Germinal center (tissue), 1 donor: ENCODE results near the gene OLFML2A.
"Not testable (repeated sequence)": the region's sequence is repeated elsewhere in the genome, so short reads cannot be mapped to it uniquely, and the experiment has no call there.

Experiments used
- DNase-seq: peaks from one replicate; pipeline ENCODE4 v3.0.0; 2012; ENCODE audit warnings: mixed read lengths, low spot score

The OLFML2A gene

GRCh38 chr9:124761196-124761595, 15.7 kb upstream of the OLFML2A start:
- DNase-seq = no peak

DNA sequence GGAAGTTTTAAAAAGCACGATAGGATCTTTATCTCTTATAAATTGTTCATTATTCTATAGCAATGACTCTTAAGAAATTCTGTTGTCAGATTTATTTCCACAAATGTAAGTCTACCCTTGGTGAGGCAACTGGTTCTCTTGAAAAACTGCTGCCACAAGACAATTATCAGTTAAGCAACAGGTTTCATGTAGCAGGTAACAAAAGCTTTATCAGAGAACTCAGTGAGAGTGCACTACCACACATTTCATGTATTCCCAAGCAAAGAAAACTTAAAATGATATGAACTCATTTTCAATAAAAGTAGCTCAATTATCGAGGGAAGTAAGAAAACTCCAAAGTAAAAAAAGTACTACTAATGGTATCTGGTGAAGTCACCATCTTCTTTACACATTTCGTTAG, 15.2 kb upstream of the OLFML2A start:
- no peak for DNase-seq

DNA sequence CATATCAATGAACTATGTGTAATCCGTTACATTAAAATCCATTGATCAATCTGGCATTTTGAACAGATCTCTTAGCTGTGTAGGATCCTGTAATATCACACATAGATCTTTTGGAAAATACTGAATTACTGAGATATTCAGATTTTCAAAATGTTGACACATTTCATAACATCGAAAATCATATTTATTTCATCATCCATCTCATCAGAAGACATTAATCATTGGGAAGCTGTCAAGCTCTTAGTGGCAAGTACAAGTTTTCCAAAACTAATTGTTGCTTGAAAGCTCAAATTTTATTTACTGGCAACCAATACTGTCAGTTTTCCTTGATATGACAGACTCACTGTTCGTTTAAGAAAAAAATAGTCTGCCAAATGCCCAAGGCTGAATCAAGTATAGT, 14.3 kb upstream of the OLFML2A start:
- DNase-seq = no peak

- DNase-seq = peak; percentile 59
These were observed 12.0 kb upstream of the OLFML2A start for GRCh38 chr9:124764774-124765438.

DNA sequence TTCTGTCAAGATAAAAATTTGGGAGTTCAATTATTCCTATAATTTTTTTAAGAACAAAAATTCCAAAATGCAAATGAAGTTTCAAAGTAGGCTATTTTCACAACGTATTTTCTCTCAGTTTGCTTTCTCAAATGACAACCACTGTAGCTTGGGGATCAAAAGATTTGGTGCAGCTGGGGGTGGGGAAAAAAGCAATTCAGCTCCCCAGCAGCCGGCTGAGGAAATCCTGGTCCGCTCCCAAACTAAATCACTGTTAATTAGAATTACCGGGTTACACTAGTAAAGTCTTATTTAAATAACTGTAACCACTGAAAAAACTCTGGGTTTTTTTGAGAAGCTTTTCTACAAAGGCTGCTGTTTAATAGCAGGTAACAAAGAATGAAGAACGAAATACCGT, 11.5 kb upstream of the OLFML2A start:
- DNase-seq = no peak

DNA sequence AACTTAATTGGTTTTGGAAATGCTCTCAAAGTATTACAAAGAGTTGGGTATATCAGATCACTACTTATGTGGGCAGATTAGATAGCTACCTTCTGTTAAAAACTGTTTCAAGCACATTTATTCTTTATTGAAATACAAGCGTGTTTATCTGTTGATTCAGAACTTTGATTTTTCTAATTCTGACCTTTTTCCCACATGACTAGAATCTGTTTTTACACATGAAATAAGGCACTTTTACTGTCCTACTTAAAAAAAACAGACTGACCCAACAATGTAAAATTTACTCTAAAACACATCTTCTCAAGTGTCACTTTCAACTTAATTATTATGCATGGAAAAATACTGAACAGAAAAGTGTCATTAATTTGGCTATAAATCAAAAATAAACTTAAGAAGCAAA, 10.6 kb upstream of the OLFML2A start:
- DNase-seq = no peak

DNA sequence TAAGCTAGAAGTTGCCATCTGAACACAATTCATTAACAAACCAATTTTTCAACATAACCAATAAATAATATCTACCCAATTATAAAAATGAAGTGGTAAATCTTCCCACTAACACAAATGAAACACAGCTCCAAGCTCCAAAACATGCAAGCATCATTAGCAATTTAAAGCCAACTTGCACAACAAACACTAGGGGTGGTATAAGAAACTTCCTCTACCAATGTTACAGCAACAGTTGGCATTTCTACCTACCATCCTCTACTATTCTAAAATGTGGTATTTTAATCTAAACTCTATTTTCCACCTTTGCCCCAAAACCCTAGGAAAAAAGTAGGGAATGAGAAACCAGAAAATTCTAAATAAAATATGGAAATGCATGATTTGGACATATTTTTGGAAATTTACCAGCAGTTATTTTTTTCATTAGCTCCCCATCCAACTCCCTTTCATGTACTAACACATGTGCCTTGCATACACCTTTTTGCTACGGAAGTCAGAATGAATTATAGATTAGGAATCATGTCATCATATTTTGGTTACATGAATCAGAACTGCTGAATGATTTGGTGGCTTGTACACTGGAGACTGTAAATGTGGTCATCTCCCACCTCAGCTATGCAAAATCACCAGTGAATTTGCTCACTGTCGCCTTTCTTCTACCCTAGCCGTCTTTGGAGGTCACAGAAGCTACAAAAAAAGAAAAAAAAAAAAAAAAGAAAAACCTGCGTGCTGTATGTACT, 9.9 kb upstream of the OLFML2A start:
- DNase-seq = no peak

GRCh38 chr9:124767821-124768220, 9.1 kb upstream of the OLFML2A start:
- no peak for DNase-seq

- no peak for DNase-seq
These were observed 8.6 kb upstream of the OLFML2A start for GRCh38 chr9:124768334-124768733.

- DNase-seq = no peak
These were observed 8.0 kb upstream of the OLFML2A start for GRCh38 chr9:124768750-124769548.

- peak; percentile 47 for DNase-seq
These were observed 7.2 kb upstream of the OLFML2A start for GRCh38 chr9:124769549-124770358.

GRCh38 chr9:124770359-124771020, 6.4 kb upstream of the OLFML2A start:
- peak; percentile 36 for DNase-seq

GRCh38 chr9:124771021-124771866, 5.7 kb upstream of the OLFML2A start, which contains the start of gene NR6A1:
TSS of gene NR6A1 (minus strand) at chr9:124771311.
- peak; percentile 98 for DNase-seq

DNA sequence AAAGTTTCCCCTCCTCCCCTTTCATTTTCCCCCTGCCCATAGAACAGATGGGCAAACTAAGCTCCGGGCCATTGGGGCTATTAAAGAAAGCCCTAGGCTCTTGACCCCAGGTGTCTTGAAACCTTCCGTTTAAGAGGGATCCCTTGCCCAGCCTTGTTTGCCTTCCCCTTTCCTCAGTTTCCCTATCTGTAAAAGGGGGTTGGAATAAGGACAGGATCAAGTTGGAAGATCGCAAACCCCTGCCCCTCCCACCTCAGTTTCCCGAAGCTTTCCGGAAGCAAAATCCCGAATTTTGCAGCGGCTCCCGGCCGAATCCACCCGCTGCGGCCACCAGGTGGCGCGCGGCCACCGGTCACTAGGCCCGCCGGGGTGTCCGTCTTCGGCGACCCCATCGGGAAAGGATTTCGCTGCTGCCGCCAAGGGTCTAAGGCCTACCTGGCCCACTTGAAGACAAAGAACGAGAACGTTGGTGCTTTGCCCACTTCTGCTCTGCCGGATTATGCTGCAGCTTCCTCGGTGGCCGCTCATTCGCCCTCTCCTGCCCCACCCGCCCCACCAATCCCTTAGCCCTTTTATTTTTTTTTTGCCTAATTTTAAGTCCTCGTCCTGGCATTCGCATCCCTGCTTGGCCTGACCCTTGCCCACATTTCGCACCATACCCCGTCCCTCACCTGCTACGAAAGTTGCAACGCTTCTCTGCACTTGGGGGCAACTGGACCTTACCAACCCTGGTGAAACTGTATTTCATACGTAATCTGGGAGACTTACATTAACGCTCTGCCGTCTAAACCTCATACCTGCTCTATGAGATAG, 4.9 kb upstream of the OLFML2A start:
- DNase-seq = peak; percentile 63

DNA sequence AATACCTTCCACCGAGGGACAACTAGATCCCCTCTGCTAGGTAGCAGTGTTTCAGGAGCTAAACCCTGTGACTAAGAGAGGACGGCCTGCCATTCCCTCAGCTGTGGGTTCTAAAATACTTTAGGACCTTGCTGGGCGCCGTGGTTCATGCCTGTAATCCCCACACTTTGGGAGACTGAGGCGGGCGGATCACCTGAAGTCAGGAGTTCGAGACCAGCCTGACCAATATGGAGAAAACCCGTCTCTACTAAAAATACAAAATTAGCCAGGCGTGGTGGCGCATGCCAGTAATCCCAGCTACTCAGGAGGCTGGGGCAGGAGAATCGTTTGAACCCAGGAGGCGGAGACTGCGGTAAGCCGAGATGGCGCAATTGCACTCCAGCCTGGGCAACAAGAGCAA, 4.1 kb upstream of the OLFML2A start:
- DNase-seq = not testable (repeated sequence)

DNA sequence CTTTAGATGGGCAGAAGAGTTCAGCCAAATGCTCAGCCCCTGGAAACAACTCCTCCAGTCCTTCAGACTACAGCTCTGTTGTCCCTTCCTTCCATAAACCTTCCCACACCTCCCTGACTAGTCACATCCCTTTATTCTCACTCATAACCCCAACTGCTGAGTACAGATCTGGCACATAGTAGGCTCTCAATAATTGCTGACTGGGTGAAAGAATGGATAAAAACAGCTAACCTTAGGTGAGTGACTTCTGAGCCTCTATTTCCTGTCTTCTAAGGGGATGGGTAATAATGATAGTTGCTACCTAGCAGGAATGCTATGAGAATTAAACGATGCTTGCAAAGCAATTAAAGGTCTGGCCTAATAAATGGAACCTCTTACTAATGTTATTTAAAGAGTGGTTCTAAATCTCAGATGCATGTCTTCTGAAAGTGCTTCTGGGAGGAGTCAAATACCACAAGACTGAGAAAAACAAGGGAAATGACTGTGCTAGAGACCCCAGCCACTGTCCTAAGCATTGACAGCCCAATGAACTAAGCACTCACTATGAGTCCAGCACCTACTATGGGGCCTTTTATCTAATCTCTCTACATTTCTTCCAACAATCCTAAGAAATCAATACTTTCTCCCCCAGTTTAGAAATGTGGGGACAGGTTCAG, 3.3 kb upstream of the OLFML2A start:
- DNase-seq = no peak

DNA sequence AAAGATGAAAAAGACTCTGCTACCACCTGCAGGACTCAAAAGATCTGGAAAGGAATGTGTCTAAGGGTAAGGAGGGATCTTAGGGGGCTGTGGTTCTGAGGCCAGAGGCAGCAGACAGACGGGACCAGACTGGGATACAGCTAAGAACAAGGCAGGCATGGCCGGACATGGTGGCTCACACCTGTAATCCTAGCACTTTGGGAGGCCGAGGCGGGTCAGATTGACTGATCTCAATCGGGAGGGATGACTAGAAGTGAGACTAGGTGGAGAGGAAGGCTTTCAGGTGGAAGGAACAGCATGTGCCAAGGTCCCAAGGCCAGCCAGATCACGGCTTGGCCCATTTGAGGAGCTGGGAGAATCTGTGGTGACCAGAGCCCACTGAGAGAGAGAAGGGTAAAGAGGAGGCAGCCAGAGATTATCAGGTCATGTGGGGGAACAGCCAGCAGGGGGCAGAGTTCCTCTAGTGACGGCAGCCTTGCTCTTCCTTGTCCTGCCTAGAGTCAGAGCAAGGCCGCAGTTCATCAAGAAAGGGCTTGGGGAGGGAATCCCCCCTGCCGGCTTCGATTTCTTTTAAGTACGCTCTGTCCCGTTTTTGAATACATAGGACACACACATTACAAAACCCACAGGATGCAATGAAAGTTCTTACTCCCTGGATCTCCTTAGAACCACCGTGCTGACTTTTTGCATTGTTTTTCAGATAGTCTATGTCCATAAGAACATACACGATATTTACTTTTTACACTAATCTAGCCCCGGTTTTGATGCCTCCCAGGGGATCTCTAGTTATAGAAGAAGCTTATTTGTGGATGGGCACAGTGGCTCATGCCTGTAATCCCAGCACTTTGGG, 2.6 kb upstream of the OLFML2A start:
- peak; percentile 86 for DNase-seq

GRCh38 chr9:124776618-124776953, 347 bp upstream of the OLFML2A start:
- DNase-seq = no peak
